Measurements from ENCODE around the gene PIK3CD.

GRCh38 chr1:9705337-9706093, 54.0 kb downstream of the PIK3CD start:
- TF ChIP-seq POLR2A (IDR thresholded peaks at IDR 0.05), result no peak
- TF ChIP-seq CTCF (IDR thresholded peaks at IDR 0.05), result no peak
